NCI-H748 (cell line): ENCODE measurements around the gene ASB10.

Experiments
- DNase-seq: peaks from one replicate; lab custom pipeline; 2025; ENCODE audit not compliant: unreplicated experiment; lab: John Stamatoyannopoulos, UW

ASB10 gene

DNA sequence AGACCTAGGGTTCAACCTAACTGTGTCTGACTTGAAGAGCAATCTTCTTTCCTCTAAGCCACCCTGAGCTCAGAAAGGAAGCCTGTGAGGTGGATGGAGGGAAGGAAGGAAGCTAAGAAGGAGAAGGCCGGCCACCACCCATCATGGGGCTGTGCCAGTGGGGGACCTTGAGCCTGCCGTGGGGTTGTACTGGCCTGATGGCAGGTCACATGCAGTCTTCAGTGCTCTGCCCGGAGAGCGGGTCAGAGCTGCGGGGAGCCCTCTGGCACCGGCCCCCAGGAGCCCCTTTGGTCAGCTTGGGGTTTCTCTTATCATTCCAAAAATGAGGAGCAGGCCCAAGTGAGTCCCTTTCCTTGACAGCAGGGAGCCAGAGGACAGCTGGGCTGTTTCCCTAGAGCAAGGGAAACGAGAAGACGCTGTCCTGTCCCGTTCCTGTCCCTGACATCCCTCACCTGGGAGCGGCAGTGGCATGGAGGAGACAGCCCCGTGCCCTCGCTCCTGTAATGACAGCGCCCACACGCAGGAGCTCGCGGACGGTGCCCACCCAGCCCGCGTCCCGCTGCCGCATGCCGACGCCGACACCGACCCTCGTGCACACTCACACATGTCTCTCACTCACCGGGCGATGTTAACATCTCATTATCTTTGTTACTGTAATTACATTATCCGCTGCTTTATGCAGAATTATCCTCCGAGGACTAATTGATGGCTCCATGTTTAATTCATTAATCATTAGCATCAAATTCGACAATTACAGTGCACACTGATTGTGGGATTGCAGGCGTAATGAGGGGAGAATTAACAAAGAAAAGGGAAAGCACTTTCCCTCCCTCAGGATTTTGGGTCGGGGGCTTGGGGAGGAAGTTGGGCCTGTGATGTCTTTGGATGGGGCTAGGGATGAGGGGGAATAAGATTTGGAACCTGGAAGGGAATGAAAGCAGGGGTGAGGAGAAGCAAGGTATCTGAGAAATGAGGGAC, 50.9 kb downstream of the ASB10 start:
- no peak for DNase-seq

DNA sequence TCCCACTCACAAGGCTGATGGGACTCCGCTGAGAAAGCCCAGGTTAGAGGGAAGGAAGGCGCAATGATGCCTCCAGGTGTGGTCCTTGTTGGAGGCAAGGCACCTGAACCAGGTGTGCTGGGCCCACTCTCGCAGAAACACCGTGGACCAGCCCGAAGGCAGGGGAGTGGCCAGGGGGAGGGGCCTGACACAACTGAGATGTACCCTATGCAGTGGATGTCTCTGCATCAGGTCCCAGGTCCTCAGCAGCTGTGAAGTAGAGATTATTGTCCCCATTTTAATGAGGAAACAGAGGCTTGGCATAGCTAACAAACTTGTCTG, 51.6 kb downstream of the ASB10 start:
- no peak for DNase-seq

DNA sequence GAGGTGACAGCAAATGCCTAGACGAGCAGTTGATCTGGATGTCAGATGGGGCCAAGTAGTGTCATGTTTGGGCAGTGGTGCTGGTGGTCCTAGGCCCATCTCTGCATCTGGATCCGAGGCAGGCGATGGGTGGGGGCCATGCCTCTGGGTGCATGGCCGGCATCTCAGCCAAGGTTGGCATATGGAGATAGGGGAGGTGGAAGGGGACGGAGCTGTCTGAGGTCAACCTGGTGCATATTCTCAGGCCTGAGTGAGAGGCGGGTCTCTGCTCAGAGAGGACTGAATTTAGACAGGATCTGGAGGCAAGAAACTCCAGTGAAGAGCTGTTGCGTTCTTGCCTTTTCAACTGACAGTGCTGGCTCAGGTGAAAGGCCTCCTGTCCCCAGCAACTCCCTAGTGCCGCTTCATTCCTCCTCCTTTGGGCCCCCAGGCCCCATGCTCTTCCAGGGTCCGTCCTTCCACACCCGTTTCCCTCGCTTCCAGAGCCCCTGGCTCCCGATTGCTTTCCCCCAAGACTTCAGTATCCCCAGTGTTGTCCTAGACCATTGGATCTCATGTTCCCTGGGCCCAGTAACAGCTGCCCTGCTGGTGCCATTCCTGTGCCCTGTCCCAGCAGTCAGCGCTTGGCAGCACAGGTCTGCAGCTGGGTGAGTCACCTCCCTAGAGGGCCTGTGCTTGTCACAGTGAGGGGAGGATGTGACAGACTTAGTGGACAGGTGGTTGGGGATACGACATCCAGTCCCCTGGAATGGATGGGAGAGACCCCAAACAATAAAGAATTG, 52.1 kb downstream of the ASB10 start:
- no peak for DNase-seq

DNA sequence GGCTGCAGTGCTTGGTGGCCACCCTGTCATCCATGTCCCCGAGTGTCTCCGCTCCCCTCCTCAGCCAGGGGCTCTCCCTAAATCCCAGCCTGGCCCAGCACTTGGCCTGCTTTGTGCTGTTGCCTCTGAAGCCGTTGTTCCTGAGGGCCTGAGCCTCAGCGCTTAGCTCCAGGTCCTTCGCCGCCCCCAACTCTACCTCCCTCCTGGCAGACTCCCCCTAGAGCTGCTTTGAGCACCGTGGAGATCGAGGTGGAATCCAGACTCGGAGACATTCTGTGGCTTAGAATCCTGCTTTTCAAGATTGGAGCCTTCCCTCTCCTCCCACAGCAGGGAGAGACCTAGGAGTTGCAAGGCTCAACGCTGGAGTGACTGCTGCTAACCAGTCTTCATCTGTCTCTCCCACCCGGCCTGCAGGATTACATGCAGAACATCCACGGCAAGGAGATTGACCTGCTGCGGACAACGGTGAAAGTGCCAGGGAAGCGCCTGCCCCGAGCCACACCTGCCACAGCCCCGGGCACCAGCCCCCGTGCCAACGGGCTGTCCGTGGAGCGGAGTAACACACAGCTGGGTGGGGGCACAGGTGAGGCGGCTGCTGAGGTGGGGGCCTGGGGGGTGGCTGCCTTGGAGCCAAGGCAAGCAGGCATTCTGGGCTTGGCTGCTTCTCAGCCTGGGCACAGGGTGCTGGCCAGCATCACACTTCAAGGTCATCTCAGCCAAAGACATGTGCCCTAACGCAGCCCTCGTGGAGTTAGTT, 52.9 kb downstream of the ASB10 start:
- DNase-seq = no peak

DNA sequence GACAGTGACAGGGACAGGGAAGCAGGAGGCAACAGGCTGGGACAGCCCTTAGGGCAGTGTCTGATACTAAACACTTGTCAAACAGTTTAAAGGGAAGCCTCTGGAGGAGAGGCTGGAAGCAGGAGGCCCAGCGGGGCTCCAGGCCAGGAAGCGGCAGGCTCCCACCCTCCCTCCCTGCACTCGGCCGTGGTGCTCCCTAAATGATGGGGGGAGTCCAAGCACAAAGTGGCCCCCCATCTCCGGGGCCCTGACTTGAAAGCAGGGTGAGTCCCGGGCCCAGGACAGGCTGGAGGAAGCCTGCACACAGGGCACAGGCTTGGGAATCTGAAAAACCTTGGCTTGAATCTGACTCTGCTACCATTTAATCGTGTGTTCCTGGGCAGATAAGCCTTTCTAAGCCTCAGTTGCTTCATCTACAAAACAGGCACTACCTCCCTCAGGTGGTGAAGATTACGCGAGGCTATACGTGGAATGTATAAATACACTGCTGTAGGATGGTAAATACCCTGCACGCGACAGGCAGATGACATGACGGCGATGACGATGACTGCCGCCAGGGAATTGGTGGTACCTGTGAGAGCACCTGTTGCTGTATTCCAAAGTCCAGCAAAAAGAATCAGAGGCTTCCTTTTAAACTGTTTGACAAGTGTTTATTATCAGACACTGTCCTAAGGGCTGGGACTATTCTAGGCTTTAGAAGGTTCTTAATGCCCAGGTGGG, 53.6 kb downstream of the ASB10 start:
- no peak for DNase-seq

DNA sequence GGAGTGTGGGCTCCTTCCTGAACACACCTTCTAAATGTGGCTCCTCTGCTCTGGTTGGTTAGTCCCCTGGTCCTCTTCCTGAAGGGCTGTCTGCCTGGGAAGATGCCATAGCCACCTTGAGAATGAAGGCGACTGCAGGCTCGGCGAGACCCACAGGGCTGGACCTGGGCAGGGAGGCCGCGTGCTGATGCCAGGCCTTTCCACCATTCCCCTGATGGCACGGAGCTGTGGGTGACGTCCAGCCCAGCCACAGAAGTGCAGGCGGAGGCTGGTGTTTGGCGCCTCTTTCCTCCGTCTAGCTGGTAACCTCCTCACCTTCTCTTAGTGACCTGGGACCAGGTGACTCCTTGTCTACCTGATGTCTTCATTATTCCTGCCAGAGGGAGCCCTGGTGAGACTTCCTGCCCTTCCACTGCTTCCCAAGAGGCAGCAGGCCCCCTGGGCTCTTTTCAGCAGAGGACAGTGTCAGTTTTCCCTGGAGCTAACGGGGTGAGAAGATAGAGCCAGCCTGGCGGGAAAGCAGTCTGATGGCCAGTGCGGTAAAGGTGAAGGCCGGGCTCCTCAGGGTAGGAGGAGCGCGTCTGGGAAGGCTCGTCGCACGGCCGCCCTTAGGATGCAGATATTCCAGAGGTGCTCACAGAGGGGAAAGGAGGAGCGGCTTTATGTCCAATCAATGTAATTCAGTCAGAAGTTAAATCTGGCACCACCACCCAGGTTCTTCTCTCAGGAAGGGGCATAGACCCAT, 54.4 kb downstream of the ASB10 start:
- no peak for DNase-seq

DNA sequence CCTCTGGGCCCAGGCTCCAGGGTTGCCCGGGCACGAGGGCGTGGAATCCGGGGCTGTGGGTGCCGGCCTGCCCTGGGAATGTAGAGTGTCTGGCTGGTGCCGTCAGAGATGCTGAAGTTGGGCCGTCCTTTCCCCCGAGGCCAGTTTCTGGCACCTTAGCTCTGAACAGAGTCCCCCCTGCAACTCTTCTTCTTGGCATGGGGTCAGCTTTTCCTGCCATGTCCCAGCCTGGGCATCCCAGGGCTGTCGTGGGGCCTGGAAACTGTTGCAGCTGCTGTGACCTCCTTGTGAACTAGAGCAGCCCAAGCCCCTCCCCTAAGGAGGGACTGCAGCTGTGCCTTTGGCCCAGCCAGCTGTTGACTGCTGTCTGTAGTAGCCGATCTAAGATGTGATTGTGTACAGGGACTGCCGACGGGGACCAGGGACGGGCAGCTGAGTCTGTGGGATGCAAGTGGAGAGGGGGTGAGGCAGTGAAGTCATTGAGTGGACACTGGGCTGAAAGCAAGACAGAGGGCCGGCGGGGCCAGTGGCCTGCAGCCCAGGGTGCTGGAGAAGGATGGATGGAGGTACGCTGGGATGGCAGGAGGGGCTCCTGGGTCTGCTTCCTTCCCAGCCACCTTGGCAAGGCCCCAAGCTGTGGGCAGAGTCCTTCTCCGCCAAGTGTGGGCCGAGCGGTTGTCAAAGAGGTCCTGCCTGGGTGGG, 55.3 kb downstream of the ASB10 start:
- DNase-seq = no peak

DNA sequence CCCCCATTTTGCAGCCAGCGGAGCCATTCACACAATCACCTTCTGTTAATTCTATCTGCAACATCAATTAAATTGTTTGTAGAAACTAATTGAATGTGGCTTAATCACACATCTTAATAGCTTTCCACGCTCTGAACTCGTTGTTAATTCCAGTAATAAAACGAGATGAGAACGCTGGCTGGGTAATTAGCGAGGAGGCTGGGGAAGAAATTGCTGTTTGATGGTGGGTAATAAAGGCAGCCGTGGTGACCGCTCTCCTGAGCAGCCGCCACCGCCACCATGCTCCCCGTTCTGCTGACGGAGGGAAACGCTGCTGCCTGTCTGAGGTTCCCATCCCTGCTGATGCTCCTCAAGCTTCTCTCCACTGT, 55.8 kb downstream of the ASB10 start:
- peak; percentile 23 for DNase-seq

DNA sequence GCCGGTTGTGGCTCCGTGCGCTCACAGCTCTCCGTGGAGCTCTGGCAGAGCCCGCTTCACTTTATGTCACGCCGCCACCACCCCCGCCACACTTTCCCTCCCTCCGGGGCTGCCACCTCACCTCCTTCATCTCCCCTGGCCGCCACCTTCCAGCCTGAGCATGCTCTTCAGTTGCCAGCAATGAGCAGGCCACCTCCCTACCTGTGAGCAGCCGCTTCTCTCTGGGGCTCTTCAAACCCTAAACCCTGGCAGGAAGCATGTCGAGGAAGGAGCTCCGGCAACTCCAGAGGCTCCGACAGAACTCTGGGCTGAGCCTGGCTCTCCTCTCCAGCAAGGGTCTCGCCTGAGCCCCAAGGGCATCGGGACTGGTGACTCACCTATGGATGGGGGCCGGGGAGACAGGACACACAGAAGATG, 56.3 kb downstream of the ASB10 start:
- no peak for DNase-seq

DNA sequence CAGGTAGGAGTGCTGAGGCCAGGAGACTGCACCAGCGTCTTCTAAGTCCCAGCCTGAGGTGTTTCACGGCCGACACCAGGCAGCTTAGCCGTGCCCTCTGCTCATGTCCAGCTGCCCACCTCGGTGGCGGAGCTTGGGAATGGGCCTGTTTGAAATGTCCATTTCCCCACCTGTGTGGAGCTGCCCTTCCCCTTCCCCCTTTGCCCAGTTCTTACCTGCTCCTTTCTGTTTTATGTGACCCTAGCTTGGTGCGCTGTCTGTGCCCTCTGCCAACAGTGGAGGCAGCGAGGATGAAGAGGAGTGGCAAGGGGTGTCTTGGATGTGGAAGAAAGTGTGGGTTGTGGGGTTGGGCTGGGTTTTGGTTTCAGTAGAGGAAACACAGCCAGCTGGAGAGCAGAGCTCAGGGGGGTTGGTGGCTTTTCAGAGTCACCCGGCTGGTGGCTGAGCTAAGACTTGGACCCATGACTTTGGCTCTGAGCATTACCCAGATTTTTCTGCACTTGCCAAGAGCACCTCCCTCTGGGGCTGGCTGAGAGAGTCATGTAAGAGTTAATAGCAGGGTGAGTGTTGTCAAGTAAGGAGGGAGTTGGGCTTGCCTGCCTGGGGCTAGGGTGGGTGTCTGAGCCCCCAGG, 57.0 kb downstream of the ASB10 start:
- no peak for DNase-seq

DNA sequence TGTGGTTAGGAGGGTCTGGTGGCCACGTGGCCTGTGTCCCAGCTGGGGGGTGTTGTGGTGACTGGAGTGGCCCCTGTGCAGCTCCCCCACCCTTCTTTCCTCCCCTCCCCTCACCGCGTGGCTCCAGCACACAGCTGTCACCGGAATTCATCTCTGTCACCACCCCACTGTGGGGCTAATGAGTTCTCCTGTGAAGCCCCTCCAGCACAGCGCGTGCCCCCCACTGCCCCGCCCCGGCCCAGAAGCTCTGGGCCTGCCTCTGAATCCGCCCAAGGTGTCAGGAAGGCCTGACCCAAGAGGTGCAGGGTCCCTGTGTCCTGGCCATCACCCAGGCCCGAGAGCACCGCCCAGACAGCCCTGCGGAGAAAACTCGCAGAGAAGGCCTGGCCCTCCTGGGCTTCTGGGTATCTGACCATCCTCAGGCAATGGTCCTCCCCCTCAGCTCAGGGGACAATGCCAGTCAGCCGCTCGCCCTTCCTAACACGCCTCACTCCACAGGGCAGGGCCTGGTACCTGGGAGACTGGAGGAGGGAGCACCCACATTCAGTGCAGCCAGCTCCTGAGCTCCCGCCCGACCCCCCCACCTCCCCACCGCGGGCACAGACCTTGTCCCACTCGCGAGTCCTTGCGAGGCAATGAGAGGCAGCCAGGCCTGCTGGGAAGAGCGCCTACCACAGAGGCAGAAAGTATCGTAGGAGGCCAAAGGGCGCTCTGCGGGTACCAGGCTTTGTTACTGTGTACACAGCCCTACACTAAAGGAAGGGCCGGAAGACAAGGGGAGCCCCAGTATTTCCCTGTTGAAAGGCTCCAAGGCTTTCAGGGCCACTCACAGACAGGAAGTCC, 57.7 kb downstream of the ASB10 start:
- DNase-seq = no peak

DNA sequence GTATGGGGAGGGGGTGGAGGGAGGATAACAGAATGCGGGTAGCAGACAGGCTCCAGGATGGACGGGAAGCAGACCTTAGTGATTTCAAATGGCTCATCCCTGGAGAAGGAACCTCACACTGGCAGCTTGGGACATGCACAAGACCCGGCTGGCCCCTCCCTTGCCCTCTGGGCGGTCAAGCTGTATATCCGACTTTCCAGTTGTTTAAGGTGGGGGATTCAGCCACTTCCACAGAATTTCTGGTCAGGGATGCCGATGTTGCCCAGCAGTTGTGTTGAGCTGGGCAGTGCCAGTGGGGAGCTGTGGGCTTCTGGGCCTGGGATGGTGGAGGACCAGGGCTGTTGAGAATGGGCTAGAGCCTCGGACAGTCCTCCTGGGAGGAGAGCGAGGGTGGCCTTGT, 58.3 kb downstream of the ASB10 start:
- DNase-seq = no peak

DNA sequence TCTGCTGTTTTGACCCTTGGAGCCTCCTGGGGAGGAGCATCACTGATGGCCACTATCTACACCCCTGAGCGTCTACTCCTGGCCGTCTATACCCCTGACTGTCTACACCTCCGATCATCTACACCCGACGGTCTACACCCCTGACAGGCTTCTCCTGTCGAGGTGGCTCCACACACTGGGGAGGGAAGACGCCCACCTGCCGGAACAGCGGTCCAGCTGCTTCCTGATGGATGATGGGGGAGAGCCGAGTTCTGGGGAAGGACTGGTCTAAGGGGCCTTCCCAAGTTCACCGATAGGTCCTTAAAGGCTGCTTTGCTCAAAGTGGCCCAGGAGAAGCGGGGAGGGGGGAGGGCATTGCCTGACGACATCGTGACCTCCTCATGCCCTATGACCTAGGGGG, 58.9 kb downstream of the ASB10 start:
- DNase-seq = no peak

DNA sequence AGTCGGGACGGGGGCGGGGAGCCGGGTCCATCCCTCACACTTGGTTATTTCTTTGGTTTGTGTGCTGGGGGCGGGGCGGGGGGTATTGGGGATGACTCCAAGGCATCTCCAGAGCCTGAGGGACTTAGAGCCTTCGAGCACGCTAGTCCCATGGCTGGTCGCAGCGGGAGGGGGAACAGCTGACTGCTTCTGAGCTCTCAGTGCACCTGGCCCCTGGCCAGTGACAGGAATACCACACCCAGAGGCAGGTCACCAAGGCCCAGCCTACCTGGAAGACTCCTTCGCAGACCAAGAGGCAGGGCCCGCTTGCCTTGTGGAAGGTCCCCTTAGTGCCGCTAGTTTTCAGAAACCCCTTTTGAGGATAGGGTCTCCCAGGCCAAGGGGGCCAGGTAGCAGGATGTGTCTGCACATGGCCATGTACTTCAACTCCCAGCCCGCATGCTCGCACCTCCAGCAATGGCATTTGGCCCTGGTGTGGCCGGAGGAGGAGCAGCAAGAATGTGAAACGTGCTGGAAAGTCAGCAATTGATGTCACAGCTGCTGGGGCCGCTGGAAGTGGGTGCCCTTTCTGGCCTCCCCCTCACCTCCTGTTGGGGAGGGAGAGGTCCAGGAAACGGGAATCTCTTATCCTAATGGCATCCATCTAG, 60.4 kb downstream of the ASB10 start:
- DNase-seq = no peak

DNA sequence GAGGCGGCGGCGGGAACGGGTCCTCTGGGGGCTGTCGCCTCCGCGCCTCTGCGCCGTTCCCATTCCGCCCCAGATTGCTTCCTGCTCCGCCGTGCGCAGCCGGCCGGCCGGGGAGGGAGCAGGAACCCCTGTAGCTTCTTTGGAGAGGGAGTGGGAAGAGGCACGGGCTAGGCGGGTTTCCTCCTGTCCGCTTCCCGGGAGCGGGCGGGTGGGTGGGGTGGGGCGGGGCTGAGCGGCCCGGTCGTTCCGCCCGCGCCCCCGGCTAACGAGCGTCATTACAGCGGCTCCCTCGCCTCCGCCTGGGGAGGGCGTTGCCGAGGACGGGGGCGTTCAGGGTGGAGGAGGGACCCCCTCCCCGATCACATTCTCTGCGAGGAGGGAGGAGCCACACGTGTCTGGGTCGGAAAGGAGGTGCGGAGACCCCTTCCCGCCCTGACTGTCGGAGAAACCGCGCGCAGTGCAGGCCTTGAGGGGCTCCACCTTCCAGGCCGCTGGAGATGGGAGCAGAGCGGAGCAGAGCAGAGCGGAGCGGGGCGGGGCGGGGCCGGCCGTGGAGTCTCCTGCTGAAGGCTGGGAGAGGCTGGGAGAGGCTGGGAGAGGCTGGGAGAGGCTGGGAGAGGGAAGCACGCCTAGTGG, 61.1 kb downstream of the ASB10 start:
- no peak for DNase-seq
